GM12801 (cell line): ENCODE measurements around the gene SRPK2.

Source experiments
- TF ChIP-seq, protein P1 (sequence below): IDR thresholded peaks from one replicate; pipeline ENCODE4 v1.5.1; 2011; ENCODE audit warnings: control low read depth; ENCODE audit not compliant: insufficient read length; ENCODE audit errors: extremely low read depth

SRPK2 gene

DNA sequence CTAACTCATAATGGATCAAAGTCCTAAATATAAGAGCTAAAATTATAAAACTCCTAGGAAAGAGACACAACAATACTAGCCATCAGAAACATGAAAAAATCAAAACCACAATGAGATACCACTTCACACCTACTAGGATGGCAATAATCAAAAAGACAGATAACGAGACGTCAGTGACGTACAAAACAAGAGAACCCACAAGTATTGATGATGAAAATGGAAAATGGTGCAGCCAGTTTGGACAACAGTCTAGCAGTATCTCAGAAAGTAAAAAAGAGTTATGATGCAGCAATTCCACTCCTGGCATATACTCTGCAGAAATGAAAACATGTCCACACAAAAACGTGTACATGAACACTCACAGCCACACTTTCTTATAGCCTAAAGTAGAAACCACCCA is 173.5 kb downstream of the SRPK2 start:
- TF ChIP-seq, protein P1, sequence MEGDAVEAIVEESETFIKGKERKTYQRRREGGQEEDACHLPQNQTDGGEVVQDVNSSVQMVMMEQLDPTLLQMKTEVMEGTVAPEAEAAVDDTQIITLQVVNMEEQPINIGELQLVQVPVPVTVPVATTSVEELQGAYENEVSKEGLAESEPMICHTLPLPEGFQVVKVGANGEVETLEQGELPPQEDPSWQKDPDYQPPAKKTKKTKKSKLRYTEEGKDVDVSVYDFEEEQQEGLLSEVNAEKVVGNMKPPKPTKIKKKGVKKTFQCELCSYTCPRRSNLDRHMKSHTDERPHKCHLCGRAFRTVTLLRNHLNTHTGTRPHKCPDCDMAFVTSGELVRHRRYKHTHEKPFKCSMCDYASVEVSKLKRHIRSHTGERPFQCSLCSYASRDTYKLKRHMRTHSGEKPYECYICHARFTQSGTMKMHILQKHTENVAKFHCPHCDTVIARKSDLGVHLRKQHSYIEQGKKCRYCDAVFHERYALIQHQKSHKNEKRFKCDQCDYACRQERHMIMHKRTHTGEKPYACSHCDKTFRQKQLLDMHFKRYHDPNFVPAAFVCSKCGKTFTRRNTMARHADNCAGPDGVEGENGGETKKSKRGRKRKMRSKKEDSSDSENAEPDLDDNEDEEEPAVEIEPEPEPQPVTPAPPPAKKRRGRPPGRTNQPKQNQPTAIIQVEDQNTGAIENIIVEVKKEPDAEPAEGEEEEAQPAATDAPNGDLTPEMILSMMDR = no peak

DNA sequence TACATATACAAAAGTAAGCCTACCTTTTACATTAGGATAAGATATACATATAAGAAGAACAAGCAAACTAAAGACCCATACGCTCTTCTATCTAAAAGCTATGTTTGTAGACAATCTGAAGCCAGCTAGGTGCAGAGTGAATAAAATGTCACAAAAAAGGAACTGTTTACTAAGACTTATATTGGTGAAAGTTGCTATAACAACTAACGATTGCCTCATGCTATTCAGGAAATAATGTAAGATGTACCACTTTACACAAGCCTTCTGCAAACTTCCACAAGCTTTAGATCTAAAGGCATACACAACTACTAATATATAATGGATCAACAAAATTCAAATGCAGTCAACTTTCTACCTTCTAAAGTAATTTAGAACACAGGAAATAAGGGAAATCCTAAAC is 175.1 kb downstream of the SRPK2 start:
- TF ChIP-seq, protein P1 = no peak

DNA sequence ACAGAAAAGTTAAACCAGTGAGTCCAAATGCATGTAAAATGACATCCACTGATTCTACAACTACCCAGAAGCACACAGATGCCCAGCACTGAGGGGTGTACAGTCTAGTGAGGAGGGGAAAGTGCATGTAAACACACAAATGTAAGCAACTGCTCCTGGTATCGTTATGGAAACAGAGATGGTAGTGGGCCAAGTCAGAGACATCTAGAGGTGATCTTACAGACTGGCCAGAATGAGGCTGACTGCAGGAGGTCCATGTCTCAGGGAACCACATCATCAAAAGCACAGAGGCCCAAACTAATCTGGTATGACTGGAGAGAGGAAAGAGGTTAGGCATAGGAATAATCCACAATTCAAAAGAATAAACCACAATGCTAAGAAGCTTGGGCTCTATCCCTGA is 176.5 kb downstream of the SRPK2 start:
- TF ChIP-seq, protein P1 = no peak

DNA sequence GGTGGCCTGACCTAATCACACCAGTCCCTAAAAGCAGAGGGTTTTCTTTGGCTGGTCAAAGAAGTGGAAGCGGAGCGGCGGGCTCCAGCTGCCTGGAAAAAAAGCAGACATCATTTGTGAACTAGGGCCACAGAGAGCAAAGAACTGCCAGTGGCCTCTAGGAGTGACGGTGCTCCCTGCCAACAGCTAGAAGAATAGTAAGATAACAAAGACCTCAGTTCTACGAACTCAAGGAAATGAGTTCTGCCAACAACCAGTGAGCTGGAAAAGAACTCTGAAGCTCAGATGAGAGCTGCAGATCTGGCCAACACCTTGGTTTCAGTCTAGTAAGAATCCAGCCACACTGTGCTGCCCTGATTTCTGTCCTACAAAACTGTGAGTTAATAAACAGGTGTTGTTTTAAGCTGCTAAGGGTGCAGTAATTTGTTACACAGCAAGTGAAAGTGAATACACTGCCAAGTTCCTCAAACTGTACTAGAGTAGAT is 178.0 kb downstream of the SRPK2 start:
- TF ChIP-seq, protein P1 = no peak

DNA sequence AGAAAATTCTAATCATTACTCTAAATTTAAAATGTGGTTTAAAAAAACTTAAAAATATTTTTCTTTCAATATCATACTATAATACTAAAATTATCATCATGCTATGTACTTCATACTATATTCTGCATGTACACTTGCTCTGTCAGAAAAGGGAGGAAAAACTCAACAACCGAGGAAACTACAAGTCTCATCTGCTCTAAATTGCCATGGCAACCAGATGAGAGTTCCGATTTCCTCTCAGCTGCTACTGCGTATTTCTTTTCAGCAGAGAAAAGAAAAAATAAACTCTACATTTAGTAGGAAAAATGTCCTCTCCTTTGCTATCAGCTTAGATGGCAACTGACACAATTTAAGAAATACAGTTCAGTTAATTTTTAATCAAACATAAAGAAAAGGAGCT is 178.9 kb downstream of the SRPK2 start:
- TF ChIP-seq, protein P1 = no peak

DNA sequence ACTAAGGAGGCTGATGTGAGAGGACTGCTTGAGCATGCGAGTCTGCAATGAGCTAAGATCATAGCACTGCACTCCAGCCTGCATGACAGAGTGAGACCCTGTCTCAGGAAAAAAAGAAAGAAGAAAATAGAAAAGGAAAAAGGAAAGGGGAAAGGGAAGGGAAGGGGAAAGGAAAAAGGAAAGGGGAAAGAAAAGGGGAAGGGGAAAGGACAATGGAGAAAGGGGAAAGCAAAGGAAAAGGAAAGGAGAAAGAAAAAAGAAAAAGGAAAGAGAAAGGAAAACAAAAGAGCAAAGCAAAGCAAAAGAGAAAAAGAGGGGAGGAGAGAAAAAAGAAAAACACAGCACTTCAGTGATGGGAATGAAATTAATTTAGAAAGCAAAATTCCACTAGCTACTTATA is 179.3 kb downstream of the SRPK2 start:
- TF ChIP-seq, protein P1 = no peak

DNA sequence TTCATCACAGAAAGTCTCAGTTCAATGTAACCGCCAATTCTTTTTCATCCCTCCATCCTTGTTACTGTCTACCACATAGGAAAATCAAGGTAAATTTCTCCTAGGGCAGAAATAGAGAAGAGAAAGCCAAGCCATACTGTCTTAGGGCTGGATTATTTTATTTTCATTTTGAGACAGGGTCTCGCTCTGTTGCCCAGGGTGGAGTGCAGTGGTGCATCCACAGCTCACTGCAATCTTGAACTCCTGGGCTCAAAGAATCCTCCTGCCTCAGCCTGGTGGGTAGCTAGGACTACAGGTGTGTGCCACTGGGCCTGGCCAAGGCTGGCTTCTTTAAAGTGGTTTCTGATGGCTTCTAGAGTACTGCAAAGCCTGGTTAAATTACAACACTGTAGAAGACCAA is 181.7 kb downstream of the SRPK2 start:
- TF ChIP-seq, protein P1 = no peak
